Skeletal muscle cell (primary cell): ENCODE measurements around the gene DNAJC3.
"Not testable (repeated sequence)": the region's sequence is repeated elsewhere in the genome, so short reads cannot be mapped to it uniquely, and the experiment has no call there.

ENCODE experiments used
- DNase-seq: peaks from one replicate; pipeline ENCODE4 v3.0.0-alpha.2; 2010; ENCODE audit warnings: low read depth
- H3K4me3 ChIP-seq: 2 replicates; pipeline ENCODE4 v1.5.1; 2011; ENCODE audit warnings: low read depth, mild to moderate bottlenecking, control low read depth, low read length, moderate library complexity

The DNAJC3 gene

DNA sequence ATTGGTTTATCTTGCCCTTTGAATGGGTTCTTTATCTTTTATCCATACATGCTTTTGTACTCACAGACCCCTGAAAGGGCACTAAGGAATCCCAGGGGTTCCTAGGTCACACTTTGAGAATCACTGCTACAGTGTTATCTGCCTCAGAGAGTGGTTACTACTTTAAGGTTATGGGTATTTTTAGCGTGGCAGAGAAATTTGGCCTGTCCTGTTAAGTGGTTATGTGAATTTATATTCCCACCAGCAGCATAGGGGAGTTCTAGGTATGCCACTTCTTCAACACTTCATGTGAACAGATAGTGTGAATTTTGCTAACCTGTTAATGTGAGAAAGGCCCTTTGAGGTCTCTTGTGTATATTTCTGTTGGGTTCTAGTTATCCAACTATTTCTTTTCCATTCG is 75.7 kb downstream of the DNAJC3 start:
- no peak for DNase-seq
- H3K4me3 ChIP-seq, result no peak overlapping the region

DNA sequence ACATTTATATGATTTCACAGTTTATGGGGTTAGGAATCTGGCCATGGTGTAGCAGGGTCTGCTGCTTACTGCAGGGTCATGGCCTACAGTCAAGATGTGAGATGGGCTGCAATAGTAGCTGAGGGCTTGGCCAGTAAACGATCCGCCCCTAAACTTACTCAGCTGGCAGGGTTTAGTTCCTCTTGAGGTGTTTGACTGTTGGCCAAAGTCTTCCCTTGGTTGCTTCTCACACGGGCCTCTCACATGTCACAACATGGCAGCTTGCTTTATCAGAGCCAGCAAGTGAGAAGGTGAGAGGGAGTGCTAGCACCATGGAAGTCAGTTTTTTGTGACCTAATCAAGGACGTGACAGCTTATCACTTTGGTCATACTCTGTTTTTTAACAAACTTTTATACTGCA is 77.1 kb downstream of the DNAJC3 start:
- DNase-seq, result no peak
- H3K4me3 ChIP-seq, result no peak overlapping the region

DNA sequence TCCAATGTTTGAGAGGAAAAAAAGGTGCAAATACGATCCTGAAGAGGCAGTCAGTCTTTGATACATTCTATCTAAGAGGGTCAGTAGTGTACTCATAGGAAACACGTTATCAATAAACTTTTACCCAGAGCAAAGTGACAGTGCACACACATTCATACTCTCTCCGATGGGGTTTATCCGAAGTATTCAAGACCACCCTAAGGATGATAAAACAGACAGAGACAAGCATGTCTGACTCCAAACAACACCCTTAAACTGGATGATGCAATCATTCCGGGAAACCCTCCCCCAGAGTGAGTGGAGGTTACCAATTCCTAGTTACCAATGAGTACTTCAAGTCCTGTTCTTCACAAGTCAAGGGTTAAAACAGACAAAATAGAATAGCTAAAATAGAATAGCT is 79.1 kb downstream of the DNAJC3 start:
- H3K4me3 ChIP-seq, result no peak overlapping the region

DNA sequence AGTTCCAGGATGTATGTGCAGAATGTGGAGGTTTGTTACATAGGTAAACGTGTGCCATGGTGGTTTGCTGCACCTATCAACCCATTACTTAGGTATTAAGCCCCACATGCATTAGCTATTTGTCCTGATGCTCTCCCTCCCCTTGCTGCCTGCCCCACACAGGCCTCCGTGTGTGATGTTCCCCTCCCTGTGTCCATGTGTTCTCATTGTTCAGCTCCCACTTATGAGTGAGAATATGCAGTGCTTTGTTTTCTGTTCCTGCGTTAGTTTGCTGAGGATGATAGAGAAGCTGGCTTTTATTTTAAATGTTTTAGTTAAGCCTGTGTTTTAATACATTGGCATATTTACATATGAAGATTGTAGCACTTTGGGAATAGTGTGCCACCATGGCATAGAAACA is 85.7 kb downstream of the DNAJC3 start:
- H3K4me3 ChIP-seq, DNase-seq: not testable (repeated sequence)

More for the DNA sequence above, 79.1 kb downstream of the DNAJC3 start:
- peak; percentile 1 for DNase-seq

DNA sequence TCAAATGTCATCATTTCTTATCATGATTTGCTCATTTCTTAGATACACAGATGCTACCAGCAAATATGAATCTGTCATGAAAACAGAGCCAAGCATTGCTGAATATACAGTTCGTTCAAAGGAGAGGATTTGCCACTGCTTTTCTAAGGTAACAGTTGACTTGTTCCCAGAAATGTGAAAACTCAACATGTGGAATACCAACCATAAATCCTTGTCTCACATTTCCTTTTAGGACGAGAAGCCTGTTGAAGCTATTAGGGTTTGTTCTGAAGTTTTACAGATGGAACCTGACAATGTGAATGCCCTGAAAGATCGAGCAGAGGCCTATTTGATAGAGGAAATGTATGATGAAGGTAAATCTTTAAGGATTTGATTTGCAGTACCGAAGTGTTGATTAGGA is 86.7 kb downstream of the DNAJC3 start:
- DNase-seq, result no peak
- no peak overlapping the region for H3K4me3 ChIP-seq

DNA sequence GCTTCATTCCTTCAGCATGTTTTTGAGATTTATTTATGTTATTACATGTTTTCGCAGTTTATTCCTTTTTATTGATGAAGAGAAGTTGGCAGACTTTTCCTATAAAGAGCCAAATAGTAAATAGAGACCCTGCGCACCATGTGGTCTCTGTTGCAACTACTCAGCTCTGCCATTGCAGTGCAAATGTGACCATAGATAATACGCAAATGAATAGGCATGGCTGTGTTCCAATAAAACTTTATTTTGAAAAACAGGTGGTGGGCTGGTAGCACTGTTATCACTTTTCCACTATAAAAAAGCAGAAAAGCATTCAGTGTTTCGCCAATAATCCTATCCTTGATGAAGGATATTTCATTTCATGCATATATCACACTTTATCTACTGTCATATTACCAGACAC is 95.0 kb downstream of the DNAJC3 start:
- no peak overlapping the region for H3K4me3 ChIP-seq
- no peak for DNase-seq

DNA sequence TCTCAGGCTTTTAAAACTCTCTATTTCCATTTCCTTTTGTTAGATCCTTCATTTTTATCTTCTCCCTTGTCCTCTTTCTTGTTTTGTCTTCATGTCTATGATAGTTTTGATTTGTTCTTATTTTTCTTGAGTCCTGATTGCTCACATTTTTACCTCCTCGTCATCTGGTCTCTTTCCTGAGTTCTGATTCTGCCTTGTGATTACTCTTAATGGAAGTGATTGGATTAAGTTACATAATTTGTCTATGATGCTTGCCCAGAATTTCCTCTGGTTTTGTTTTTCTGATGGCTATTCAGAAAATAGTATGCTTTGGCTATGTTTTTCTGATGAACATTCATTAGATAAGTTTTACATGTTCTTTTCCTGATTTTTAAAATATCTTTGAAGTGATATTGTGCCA is 102.6 kb downstream of the DNAJC3 start:
- DNase-seq, result no peak
- H3K4me3 ChIP-seq, result no peak overlapping the region

DNA sequence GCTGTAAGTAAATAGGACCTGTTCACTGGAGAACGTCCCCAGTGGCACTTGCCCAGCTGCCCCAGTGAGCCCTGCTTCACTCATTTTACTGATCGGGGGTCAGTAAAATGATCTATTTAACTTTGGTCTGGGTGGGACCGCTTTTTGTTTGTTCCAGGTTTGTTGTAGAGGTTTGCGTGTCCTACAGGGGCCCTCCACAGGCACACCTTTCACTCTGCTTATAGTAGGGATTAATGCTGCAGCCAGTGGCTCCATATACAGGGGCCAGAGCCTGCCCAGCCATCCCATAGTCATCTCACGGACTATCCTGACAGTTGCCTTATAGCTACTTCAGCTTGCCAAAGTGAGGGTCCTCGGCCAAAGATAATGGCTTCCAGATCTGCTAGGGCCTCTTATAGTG is 104.1 kb downstream of the DNAJC3 start:
- no peak for DNase-seq
- no peak overlapping the region for H3K4me3 ChIP-seq

DNA sequence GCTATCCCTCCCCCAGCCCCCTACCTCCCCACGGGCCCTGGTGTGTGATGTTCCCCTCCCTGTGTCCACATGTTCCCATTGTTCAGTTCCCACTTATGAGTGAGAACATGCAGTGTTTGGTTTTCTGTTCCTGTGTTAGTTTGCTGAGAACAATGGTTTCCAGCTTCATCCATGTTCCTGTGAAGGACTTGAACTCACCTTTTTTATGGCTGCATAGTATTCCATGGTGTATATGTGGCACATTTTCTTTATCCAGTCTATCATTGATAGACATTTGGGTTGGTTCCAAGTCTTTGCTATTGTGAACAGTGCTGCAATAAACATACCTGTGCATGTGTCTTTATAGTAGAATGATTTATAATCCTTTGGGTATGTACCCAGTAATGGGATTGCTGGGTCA is 105.0 kb downstream of the DNAJC3 start:
- not testable (repeated sequence) for DNase-seq, H3K4me3 ChIP-seq

DNA sequence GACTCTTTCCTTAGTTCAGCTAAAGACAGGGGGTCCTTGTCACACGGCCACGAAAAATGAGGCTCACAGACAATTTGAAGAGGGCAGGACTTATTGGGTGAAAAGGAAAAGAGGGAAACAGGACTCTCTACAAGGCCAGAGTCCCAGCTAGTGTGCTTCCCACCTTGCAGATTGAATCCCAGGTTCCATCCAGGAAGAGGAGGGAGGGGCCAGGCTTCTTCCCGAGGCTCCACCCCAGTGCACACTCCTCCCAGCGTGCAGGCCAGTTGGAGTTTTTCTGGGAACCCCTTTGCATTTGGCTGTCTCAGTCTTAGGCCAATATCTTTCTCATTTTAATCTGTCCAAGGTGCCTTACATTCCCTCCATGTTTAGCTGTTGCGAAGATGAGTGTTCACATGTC is 106.8 kb downstream of the DNAJC3 start:
- H3K4me3 ChIP-seq, result no peak overlapping the region
- DNase-seq, result no peak

DNA sequence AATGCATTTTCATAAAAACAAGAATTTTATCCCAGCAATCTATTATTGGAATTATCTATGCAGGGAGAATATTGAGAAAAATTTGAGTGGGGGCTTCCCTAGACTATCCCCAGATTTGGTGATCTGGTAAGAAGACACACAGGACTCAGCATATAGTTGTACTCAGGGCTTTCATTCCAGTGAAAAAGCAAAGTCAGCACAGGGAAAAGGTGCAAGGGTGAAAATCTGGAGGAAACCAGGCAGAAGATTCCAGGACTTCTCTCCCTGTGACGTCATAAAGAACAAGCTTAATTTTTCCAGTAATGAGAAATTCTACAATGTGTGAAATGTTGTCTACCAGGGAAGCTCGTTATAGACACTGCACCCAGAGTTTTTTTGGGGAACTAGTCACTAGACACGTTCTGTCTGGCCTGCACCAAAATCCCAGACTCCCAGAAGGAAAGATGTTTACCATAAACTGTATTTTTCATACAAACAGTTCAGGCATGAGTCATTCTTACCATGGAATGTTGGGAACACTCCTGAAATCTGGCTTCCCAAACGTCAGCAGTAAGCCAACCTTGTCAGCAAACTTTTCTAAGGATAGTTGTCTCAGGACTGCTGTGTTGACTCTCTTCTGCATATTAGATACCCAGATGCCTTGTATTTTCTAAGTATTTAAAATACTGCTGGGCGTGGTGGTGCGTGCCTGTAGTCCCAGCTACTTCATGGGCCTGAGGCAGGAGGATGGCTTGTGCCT is 107.4 kb downstream of the DNAJC3 start:
- peak; percentile 63 for DNase-seq
- H3K4me3 ChIP-seq, result no peak overlapping the region

DNA sequence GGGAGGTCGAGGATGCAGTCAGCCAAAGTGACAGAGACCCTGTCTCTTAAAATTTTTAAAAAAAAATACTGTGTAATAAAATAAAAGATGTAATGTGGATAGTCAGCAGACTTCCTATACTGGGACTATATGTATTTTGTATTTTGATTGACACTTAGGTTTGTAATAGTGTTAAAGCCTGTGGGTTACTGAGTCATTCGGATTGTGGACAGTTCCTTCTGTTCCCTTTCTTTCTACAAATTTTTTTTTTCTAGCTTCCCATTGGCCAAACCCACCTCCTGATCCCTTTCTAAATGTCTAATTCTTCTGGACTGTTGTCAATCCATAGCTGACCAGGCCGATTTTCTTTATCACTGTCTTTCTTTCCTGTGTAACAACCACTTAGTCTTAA is 108.0 kb downstream of the DNAJC3 start:
- H3K4me3 ChIP-seq, result no peak overlapping the region
- no peak for DNase-seq

DNA sequence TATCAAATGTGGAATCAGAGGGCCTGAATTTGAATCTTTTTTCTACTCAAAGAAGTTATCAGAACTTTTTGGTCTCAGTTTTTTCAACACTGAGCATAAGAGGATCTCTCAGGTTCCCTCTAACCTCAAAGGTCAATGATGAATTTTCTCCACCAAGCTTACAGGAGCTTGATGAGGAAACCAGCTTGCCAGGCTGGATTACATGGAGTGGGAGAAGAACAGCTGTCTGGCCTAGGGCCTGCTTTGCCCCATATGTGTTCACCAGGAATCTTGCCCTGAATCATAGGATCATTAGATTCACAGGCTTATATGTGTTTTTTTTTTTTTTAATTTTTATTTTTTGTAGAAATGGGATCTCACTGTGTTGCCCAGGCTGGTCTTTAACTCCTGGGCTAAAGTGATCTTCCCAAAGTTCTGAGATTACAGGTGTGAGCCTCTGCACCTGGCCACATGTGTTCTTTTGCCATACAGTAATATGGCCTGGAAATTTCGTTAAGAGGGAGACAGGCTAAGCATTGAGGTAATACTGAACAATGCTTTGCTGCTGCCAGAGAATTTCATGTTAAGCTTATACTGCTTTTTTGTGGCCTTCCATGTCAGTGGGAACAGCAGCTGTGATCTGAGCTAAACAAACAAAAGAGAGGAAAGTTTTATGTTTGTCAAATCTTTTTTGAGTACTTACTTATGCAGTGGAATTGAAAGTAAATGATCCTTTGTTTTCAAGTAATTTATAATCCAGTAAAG is 110.6 kb downstream of the DNAJC3 start:
- H3K4me3 ChIP-seq, result no peak overlapping the region

DNA sequence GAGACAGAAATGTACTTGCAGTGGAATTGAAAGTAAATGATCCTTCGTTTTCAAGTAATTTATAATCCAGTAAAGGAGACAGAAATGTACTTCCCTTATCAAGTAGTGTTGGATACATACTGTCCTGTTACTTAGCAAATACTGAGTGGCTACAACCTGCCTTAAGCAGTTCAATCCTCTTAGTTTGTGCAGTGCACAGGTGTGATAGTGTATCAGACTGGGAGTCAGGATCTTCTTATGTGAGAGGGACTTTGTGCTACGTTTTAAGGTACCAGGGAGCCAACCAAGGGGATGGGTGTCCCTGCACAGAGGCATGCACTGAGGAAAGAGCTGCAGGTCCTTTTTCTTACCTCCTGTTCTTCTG is 111.1 kb downstream of the DNAJC3 start:
- no peak for DNase-seq
- no peak overlapping the region for H3K4me3 ChIP-seq

More for the DNA sequence above, 110.6 kb downstream of the DNAJC3 start:
- peak; percentile 34 for DNase-seq

DNA sequence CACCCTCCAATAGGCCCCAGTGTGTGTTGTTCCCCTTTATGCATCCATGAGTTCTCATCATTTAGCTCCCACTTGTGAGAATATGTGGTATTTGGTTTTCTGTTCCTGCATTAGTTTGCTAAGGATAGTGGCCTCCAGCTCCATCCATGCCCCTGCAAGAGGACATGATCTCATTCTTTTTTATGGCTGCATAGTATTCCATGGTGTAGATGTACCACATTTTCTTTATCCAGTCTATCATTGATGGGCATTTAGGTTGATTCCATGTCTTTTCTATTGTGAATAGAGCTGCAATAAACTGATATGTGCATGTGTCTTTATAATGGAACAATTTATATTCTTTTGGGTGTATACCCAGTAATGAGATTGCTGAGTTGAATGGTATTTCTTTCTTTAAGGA is 112.4 kb downstream of the DNAJC3 start:
- DNase-seq, H3K4me3 ChIP-seq: not testable (repeated sequence)

DNA sequence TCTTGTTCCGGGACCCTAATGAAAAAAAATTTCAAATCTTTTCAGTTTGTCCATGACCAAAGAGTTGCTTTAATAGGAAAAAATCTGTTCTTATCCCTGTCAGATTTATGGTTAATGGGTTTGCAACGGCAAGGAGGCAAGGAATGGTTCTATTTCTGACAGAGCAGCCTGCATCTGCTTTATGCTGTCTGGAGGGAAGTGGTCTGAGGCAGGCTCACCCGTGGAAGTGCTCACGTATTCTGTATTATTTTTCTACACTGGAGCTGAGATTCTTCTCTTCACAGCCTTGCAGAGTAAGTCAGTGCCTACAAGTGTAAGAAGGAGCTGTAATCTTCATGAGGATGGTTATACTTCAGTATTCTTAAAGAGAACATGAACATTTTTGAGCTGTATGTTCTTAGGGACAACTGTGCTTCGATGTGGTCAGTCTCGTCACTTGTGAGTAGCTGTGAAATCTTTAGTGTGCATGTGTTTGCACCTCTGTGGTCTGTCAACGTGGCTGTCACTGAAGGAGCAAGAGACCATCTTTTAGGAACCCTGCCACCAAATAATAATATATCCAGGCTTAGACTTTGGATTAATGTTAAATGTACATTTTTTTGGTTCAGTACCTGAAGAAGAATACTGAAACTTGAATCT is 114.3 kb downstream of the DNAJC3 start:
- DNase-seq, result no peak
- H3K4me3 ChIP-seq, result no peak overlapping the region

DNA sequence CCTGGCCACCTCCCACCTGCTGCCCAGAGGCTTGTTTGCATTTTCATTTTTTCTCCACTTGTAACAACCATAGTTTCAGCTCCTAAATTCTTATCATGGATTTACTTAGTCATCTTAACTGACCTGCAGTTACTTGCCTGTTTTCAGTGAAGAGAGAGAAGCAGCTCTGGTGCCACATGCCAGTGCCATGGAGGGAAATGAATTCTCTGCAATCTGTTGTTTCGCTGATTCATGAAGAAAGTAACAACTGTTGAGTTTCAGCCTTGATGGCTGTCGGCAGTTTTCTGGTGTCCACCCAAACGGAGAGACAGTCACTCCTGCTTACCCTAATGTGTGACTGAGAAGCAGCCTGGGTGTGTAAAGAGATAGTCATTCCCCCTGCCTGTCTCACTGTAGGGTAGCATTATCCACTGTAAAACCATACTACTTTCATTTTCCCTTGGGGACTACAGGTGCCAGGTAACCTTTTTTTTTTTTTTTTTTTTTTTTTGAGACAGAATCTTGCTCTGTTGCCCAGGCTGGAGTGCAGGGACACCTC is 116.1 kb downstream of the DNAJC3 start:
- DNase-seq, result no peak
- H3K4me3 ChIP-seq, result no peak overlapping the region

DNA sequence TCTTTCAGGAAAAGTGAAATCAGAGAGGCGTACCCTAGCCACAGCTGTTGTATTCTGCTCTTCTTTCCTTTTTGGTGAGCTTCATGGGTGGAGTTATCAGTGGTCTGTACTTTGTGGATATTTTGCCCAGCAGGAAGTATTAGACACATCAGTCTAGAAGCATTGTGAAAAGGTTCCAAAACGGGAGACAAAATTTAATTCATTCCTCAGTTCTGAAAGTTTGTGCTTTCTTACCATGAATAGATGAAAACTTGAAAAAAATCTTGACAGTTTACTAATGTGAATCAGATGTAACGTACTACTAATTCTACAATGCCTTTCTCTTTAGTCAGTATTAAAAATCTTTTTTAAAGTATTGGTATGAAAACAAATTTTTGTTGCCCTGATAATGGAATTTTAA is 116.8 kb downstream of the DNAJC3 start:
- no peak overlapping the region for H3K4me3 ChIP-seq
- DNase-seq, result no peak

DNA sequence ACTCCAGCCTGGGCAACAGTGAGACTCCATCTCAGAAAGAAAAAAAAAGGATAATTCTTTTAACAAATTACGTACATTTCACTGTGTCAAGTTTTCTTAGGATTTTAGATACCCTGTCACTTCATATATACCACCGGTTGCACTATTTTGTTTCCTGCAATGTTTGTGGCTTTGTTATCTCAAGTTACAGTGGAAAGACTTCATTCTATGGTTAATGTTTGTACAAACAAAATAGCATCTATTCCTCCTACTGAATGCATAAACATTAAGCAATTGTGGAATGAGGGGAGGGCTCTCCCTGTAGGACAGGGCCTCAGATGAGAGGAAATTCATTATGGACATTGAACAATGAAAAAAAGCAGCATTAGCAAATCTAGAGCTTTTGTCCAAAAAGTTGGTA is 120.1 kb downstream of the DNAJC3 start:
- no peak overlapping the region for H3K4me3 ChIP-seq
- no peak for DNase-seq

DNA sequence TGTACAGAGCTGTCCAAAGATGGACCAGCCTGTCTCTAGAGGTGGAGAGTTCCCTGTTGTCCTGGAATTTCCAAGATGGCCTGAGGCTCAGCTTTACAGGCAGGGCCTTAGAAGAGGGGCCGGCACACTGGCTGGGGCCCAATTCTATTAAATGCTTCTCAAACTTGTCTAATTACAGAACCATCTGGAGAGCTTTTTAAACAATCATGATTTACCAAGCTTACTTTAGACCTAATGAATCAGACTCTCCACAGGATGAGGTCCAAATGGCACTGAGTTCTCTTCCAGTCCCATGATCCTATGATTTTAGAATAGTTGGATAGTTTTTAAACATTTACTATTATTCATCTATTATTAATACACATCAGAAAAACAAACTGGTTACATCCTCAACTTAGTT is 123.5 kb downstream of the DNAJC3 start:
- no peak for DNase-seq

More for the DNA sequence above, 123.5 kb downstream of the DNAJC3 start:
- no peak overlapping the region for H3K4me3 ChIP-seq
